ENCODE data around the gene KYNU.

- TF ChIP-seq POLR2AphosphoS5 (IDR thresholded peaks at IDR 0.05; ENCODE audit: low read depth, low read length), result no peak
- TF ChIP-seq PAX5 (IDR thresholded peaks at IDR 0.05; ENCODE audit: insufficient read depth, low read length, severe bottlenecking), result no peak
- no peak for TF ChIP-seq POLR2A (IDR thresholded peaks at IDR 0.05; ENCODE audit: low read depth, low read length)
- TF ChIP-seq TAF1 (IDR thresholded peaks at IDR 0.05; ENCODE audit: low read depth, low read length), result no peak
These were observed 30.2 kb downstream of the KYNU start for GRCh38 chr2:142907653-142908052.

Data from GM12891 (cell line).